Activated CD8-positive, alpha-beta memory T cell treated with anti-CD3 and anti-CD28 coated beads for 48 hours (primary cell): ENCODE results near the gene RRP12.
"Not testable (repeated sequence)": the region's sequence is repeated elsewhere in the genome, so short reads cannot be mapped to it uniquely, and the experiment has no call there.

Experiments
- DNase-seq, 3 experiments: peaks; one replicate each; pipeline ENCODE4 v3.0.0-alpha.2; 2020; ENCODE audit warnings: low read depth in 2 of 3, low spot score in 2 of 3

The RRP12 gene

GRCh38 chr10:97400665-97401454, at the start of gene RRP12:
Gene RRP12, minus strand, starts transcription at chr10:97401340. Its CDS starts 109 bp downstream, at chr10:97401231.
- DNase-seq = peak in 2 of 3 experiments; percentile 60 to 67

- DNase-seq = no peak
Measured at GRCh38 chr10:97450828-97451227, 49.7 kb upstream of the RRP12 start.

- DNase-seq = peak; percentile 76 to 82 (median 78)
Measured at GRCh38 chr10:97445722-97446639, 44.8 kb upstream of the RRP12 start, which contains the start of the genes EXOSC1 and ZDHHC16. Gene EXOSC1, minus strand, starts transcription at chr10:97446006. Its CDS starts 21 bp downstream, at chr10:97445985. Gene ZDHHC16, plus strand, starts transcription at chr10:97446175. Its CDS starts 5,501 bp downstream, at chr10:97451676.

GRCh38 chr10:97445357-97445721, 44.2 kb upstream of the RRP12 start:
- no peak for DNase-seq

- no peak for DNase-seq
Measured at GRCh38 chr10:97444212-97444611, 43.1 kb upstream of the RRP12 start.

- no peak for DNase-seq
Measured at GRCh38 chr10:97442277-97442676, 41.1 kb upstream of the RRP12 start.

- no peak for DNase-seq
Measured at GRCh38 chr10:97435211-97435610, 34.1 kb upstream of the RRP12 start.

GRCh38 chr10:97434557-97434956, 33.4 kb upstream of the RRP12 start:
- DNase-seq = no peak

GRCh38 chr10:97434055-97434454, 32.9 kb upstream of the RRP12 start:
- no peak for DNase-seq

GRCh38 chr10:97428572-97428981, 27.4 kb upstream of the RRP12 start:
- no peak for DNase-seq

- no peak for DNase-seq
Measured at GRCh38 chr10:97427571-97428179, 26.5 kb upstream of the RRP12 start.

GRCh38 chr10:97426776-97427570, 25.8 kb upstream of the RRP12 start:
- DNase-seq = no peak

GRCh38 chr10:97425964-97426775, 25.0 kb upstream of the RRP12 start, which contains the start of gene PGAM1:
Gene PGAM1, plus strand, starts transcription at chr10:97426191. Its CDS starts 117 bp downstream, at chr10:97426308.
- peak; percentile 89 to 97 (median 96) for DNase-seq

- not testable (repeated sequence) for DNase-seq
Measured at GRCh38 chr10:97423757-97424098, 22.6 kb upstream of the RRP12 start.

- DNase-seq = no peak
Measured at GRCh38 chr10:97416565-97416964, 15.4 kb upstream of the RRP12 start.

GRCh38 chr10:97412891-97413304, 11.8 kb upstream of the RRP12 start:
- no peak for DNase-seq

- no peak for DNase-seq
Measured at GRCh38 chr10:97411406-97411805, 10.3 kb upstream of the RRP12 start.

- DNase-seq = no peak
Measured at GRCh38 chr10:97408496-97408992, 7.4 kb upstream of the RRP12 start.

- no peak for DNase-seq
Measured at GRCh38 chr10:97407952-97408248, 6.8 kb upstream of the RRP12 start.
